Nephron progenitor cell (in vitro differentiated cells): ENCODE data around the gene CDKN2B.

Experiments
- DNase-seq: peaks from one replicate; pipeline ENCODE4 v3.0.0; 2021
- H3K27ac Mint-ChIP-seq: 2 replicates; pipeline ENCODE4 v1.8.0; 2021; ENCODE audit warnings: mild to moderate bottlenecking, moderate library complexity, mixed read lengths
- H3K27me3 Mint-ChIP-seq: 2 replicates; pipeline ENCODE4 v1.8.0; 2021; ENCODE audit warnings: mild to moderate bottlenecking, low read depth, mixed read lengths; ENCODE audit not compliant: poor library complexity
- H3K36me3 Mint-ChIP-seq: 2 replicates; pipeline ENCODE4 v1.8.0; 2021; ENCODE audit warnings: low read depth, mixed read lengths
- H3K4me1 Mint-ChIP-seq: 2 replicates; pipeline ENCODE4 v1.8.0; 2021; ENCODE audit warnings: mixed read lengths
- H3K4me3 Mint-ChIP-seq: 2 replicates; pipeline ENCODE4 v1.8.0; 2021; ENCODE audit warnings: mild to moderate bottlenecking, moderate library complexity, mixed read lengths
- H3K9me3 Mint-ChIP-seq: 2 replicates; pipeline ENCODE4 v1.8.0; 2021; ENCODE audit warnings: mild to moderate bottlenecking, moderate library complexity, mixed read lengths
- CTCF ChIP-seq: fragments of 200-600 bp; sonication (generic); IDR thresholded peaks from 2 replicates; pipeline ENCODE4 v1.5.0; 2021; ENCODE audit warnings: antibody characterized with exemption

Gene CDKN2B

GRCh38 chr9:21982861-21983560 is 26.1 kb downstream of the CDKN2B start:
- no peak for DNase-seq
- no peaks in the 10 kb centered on the region for H3K9me3 Mint-ChIP-seq

GRCh38 chr9:21982391-21982790 is 26.7 kb downstream of the CDKN2B start:
- Mint-ChIP-seq H3K4me3 (no peak overlapping the region), H3K9me3 (no peaks in the 10 kb centered on the region), H3K27me3 (peaks cover 100% of the 10 kb centered on the region), H3K4me1 (no peaks in the 10 kb centered on the region), H3K27ac (no peak overlapping the region), H3K36me3 (no peaks in the 10 kb centered on the region)
- no peak for TF ChIP-seq CTCF
- no peak for DNase-seq

More at GRCh38 chr9:21982861-21983560, 26.1 kb downstream of the CDKN2B start:
- no peak for TF ChIP-seq CTCF
- Mint-ChIP-seq H3K36me3 (no peaks in the 10 kb centered on the region), H3K4me1 (no peaks in the 10 kb centered on the region), H3K27ac (no peak overlapping the region), H3K4me3 (no peak overlapping the region), H3K27me3 (peaks cover 100% of the 10 kb centered on the region)

GRCh38 chr9:21976334-21976875 is 32.7 kb downstream of the CDKN2B start:
- no peak for TF ChIP-seq CTCF
- Mint-ChIP-seq H3K4me3 (no peak overlapping the region), H3K27ac (no peak overlapping the region), H3K9me3 (no peaks in the 10 kb centered on the region), H3K27me3 (peaks cover 100% of the 10 kb centered on the region), H3K36me3 (no peaks in the 10 kb centered on the region), H3K4me1 (peaks cover 14% of the 10 kb centered on the region)
- no peak for DNase-seq

- DNase-seq, result peak; percentile 75
- H3K4me3 Mint-ChIP-seq, result peak overlapping the region; percentile 77
- no peak overlapping the region for H3K27ac Mint-ChIP-seq
Measured at GRCh38 chr9:21974722-21975409, 34.2 kb downstream of the CDKN2B start.

GRCh38 chr9:21974343-21974721 is 34.8 kb downstream of the CDKN2B start:
- H3K4me3 Mint-ChIP-seq, result peak overlapping the region; percentile 77
- H3K9me3 Mint-ChIP-seq, result no peaks in the 10 kb centered on the region
- H3K27ac Mint-ChIP-seq, result no peak overlapping the region
- no peak for TF ChIP-seq CTCF
- peaks cover 19% of the 10 kb centered on the region for H3K4me1 Mint-ChIP-seq
- H3K27me3 Mint-ChIP-seq, result peaks cover 100% of the 10 kb centered on the region
- DNase-seq, result no peak
- no peaks in the 10 kb centered on the region for H3K36me3 Mint-ChIP-seq

More at GRCh38 chr9:21974722-21975409, 34.2 kb downstream of the CDKN2B start:
- Mint-ChIP-seq H3K9me3 (no peaks in the 10 kb centered on the region), H3K27me3 (peaks cover 100% of the 10 kb centered on the region), H3K4me1 (peaks cover 19% of the 10 kb centered on the region), H3K36me3 (no peaks in the 10 kb centered on the region)
- TF ChIP-seq CTCF, result no peak
